HCT116 (cell line): ENCODE measurements around the gene MXD3. TPM values are rescaled to one million over a fixed set of nuclear protein-coding genes. Genes with fewer than 3 reads are reported as not detected.

Source experiments
- ATAC-seq: fragments of 200-7000 bp; cut with Tn5 transposase; 2 replicates; pipeline ENCODE4 v1.9.1; 2020; ENCODE audit warnings: mild to moderate bottlenecking, moderate library complexity
- BruUV-seq: library from RNA; stranded (reverse); fragments of 400-500 nt; replicated peaks from 2 replicates; lab custom pipeline; 2021; lab: Mats Ljungman, UMichigan
- CTCF ChIA-PET: fragments of 300-600 bp; sonication (Branson Sonifier 250); formaldehyde crosslinking; loops from one replicate; lab custom pipeline; 2021; ENCODE audit warnings: antibody characterized with exemption; lab: Charles Lee
- POLR2A ChIA-PET: fragments of 300-600, 350-600 bp; sonication (Branson Sonifier 250); formaldehyde crosslinking; loops from one replicate; lab custom pipeline; 2021; ENCODE audit warnings: antibody characterized with exemption; lab: Charles Lee
- RAD21 ChIA-PET, 2 experiments: fragments of 300-600 bp; sonication (Branson Sonifier 250); formaldehyde crosslinking; loops; one replicate each; lab custom pipeline; 2023; ENCODE audit warnings: low total read pairs in 2 of 2; ENCODE audit not compliant: uncharacterized antibody in 2 of 2, unreplicated experiment in 2 of 2, low non-redundant PET in 1 of 2; lab: Charles Lee
- DNase-seq: peaks from one replicate; pipeline ENCODE4 v3.0.0-alpha.2; 2010; ENCODE audit warnings: low read depth, low spot score
- H2AFZ ChIP-seq: fragments of 200-600 bp; shearing (Covaris generic), sonication (generic); 2 replicates; pipeline ENCODE4 v1.6.1; 2017; ENCODE audit warnings: low read depth, mixed run types, mixed read lengths, antibody characterized with exemption, low read length; ENCODE audit not compliant: poor library complexity, severe bottlenecking
- H3K27ac ChIP-seq: 2 replicates; pipeline ENCODE4 v1.5.1; 2012; ENCODE audit warnings: low read depth, low read length
- H3K27me3 ChIP-seq: fragments of 200-600 bp; sonication (generic); 2 replicates; pipeline ENCODE4 v1.6.1; 2016; ENCODE audit warnings: mixed run types, low read length, mixed read lengths; ENCODE audit not compliant: insufficient read depth
- H3K36me3 ChIP-seq, 2 experiments: fragments of 200-500 bp in 1 of 2; fragments of 200-600 bp in 1 of 2; sonication (Bioruptor generic) in 1 of 2; sonication (generic) in 1 of 2; 2 replicates each; pipeline versions ENCODE4 v1.5.1 to v1.6.1; 2014 to 2016; ENCODE audit warnings: low read length in 2 of 2, inconsistent platforms in 1 of 2, mixed read lengths in 1 of 2, mixed run types in 1 of 2; ENCODE audit not compliant: insufficient read depth in 2 of 2, control insufficient read depth in 1 of 2
- H3K4me1 ChIP-seq, 2 experiments: fragments of 200-600 bp in 1 of 2; sonication (generic) in 1 of 2; 2 replicates each; pipeline versions ENCODE4 v1.5.1 to v1.6.1; 2012 to 2017; ENCODE audit warnings: low read length in 2 of 2, inconsistent platforms in 1 of 2, mild to moderate bottlenecking in 1 of 2, mixed read lengths in 1 of 2, mixed run types in 1 of 2, moderate library complexity in 1 of 2; ENCODE audit not compliant: insufficient read depth in 2 of 2, control insufficient read depth in 1 of 2
- H3K4me2 ChIP-seq: fragments of 200-600 bp; sonication (generic); 2 replicates; pipeline ENCODE4 v1.6.1; 2017; ENCODE audit warnings: mixed run types, low read length, mixed read lengths
- H3K4me3 ChIP-seq, 2 experiments: fragments of 200-600 bp in 1 of 2; sonication (generic) in 1 of 2; replicated peaks in 1 of 2; 2 replicates each; pipeline ENCODE4 v1.5.1; 2011 to 2016; ENCODE audit warnings: low read length in 2 of 2, control low read depth in 1 of 2, low read depth in 1 of 2, mild to moderate bottlenecking in 1 of 2, mixed read lengths in 1 of 2, mixed run types in 1 of 2
- H3K79me2 ChIP-seq: fragments of 200-600 bp; sonication (generic); 2 replicates; pipeline ENCODE4 v1.6.1; 2017; ENCODE audit warnings: mild to moderate bottlenecking, mixed run types, low read length, moderate library complexity, mixed read lengths; ENCODE audit not compliant: insufficient read depth
- H3K9ac ChIP-seq: fragments of 200-600 bp; sonication (generic); 2 replicates; pipeline ENCODE4 v1.6.1; 2016; ENCODE audit warnings: low read length, mixed read lengths
- H3K9me2 ChIP-seq: fragments of 200-600 bp; sonication (generic), shearing (Covaris generic); 2 replicates; pipeline ENCODE4 v1.6.1; 2017; ENCODE audit warnings: mixed run types, mild to moderate bottlenecking, moderate library complexity; ENCODE audit not compliant: insufficient read depth
- H3K9me3 ChIP-seq, 2 experiments: fragments of 200-500 bp in 1 of 2; fragments of 200-600 bp in 1 of 2; sonication (Bioruptor generic) in 1 of 2; sonication (generic) in 1 of 2; 2 replicates each; pipeline ENCODE4 v1.6.1; 2014 to 2017; ENCODE audit warnings: low read length in 2 of 2, mixed read lengths in 2 of 2, inconsistent platforms in 1 of 2, low read depth in 1 of 2, mild to moderate bottlenecking in 1 of 2, mixed run types in 1 of 2, moderate library complexity in 1 of 2; ENCODE audit not compliant: control insufficient read depth in 1 of 2, insufficient read depth in 1 of 2
- H4K20me1 ChIP-seq: fragments of 200-600 bp; sonication (generic), shearing (Covaris generic); 2 replicates; pipeline ENCODE4 v1.6.1; 2017; ENCODE audit warnings: mixed run types, mild to moderate bottlenecking, moderate library complexity; ENCODE audit not compliant: insufficient read depth
- ELF1 ChIP-seq: IDR thresholded peaks from 2 replicates; pipeline ENCODE4 v1.6.1; 2012; ENCODE audit warnings: low read depth, borderline replicate concordance
- EZH2 ChIP-seq: fragments of 200-600 bp; sonication (generic); IDR thresholded peaks from 2 replicates; pipeline ENCODE4 v1.6.1; 2017; ENCODE audit warnings: antibody characterized with exemption, mixed run types
- EZH2phosphoT487 ChIP-seq: fragments of 200-600 bp; IDR thresholded peaks from 2 replicates; pipeline ENCODE4 v1.6.1; 2018; ENCODE audit warnings: antibody characterized with exemption, borderline replicate concordance
- JUND ChIP-seq: IDR thresholded peaks from 2 replicates; pipeline ENCODE4 v1.6.1; 2012
- POLR2A ChIP-seq: IDR thresholded peaks from 2 replicates; pipeline ENCODE4 v1.7.0; 2011; ENCODE audit warnings: borderline replicate concordance; ENCODE audit not compliant: insufficient read depth, insufficient read length; ENCODE audit errors: extremely low read depth
- SRF ChIP-seq: IDR thresholded peaks from 2 replicates; pipeline ENCODE4 v1.6.1; 2012; ENCODE audit warnings: low read depth
- TCF7L2 ChIP-seq: IDR thresholded peaks from 2 replicates; pipeline ENCODE4 v1.7.0; 2011; ENCODE audit warnings: borderline replicate concordance, inconsistent platforms; ENCODE audit not compliant: insufficient read depth, insufficient read length; ENCODE audit errors: extremely low read depth
- YY1 ChIP-seq: IDR thresholded peaks from 2 replicates; pipeline ENCODE4 v1.6.1; 2011; ENCODE audit warnings: low read length, low read depth, moderate library complexity, mild to moderate bottlenecking; ENCODE audit not compliant: insufficient replicate concordance; ENCODE audit errors: extremely low read depth
- intact Hi-C: fragments of 100-400 bp; cut with micrococcal nuclease; formaldehyde crosslinking; loops from 2 replicates; pipeline ENCODE4 v1.10.0; 2022
- total RNA-seq: library from RNA; stranded (reverse); gene quantifications from one replicate; pipeline ENCODE4 v1.2.1, GENCODE V29; 2021; ENCODE audit not compliant: unreplicated experiment
- TF ChIP-seq, protein P1 (sequence below): IDR thresholded peaks from 2 replicates; pipeline ENCODE4 v1.6.1; 2012; ENCODE audit warnings: low read depth

MXD3 gene
- total RNA-seq, 1 experiment from 2014 or later = 37.6 TPM

DNA sequence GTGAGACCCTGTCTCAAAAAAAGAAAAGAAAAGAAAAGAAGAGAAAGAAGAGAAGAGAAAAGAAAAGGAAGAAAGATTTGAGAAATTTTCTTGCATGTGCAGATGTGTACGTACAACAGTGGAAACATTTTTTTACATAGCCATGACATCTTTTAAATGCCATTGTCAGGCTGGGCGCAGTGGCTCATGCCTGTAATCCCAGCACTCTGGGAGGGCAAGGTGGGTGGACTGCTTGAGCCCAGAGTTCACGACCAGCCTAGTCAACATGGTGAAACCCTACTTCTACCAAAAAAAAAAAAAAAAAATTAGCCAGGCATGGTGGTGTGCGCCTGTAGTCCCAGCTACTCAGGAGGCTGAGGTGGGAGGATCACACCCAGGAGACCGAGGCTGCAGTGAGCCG, 33.2 kb upstream of the MXD3 start:
- H4K20me1 ChIP-seq = peaks cover 3% of the 10 kb centered on the region; the same call in 1 of the 2 replicates
- TF ChIP-seq EZH2 (no peak), TCF7L2 (no peak), EZH2phosphoT487 (no peak), ELF1 (no peak), POLR2A (no peak), SRF (no peak), YY1 (no peak), JUND (no peak)
- TF ChIP-seq, protein P1, sequence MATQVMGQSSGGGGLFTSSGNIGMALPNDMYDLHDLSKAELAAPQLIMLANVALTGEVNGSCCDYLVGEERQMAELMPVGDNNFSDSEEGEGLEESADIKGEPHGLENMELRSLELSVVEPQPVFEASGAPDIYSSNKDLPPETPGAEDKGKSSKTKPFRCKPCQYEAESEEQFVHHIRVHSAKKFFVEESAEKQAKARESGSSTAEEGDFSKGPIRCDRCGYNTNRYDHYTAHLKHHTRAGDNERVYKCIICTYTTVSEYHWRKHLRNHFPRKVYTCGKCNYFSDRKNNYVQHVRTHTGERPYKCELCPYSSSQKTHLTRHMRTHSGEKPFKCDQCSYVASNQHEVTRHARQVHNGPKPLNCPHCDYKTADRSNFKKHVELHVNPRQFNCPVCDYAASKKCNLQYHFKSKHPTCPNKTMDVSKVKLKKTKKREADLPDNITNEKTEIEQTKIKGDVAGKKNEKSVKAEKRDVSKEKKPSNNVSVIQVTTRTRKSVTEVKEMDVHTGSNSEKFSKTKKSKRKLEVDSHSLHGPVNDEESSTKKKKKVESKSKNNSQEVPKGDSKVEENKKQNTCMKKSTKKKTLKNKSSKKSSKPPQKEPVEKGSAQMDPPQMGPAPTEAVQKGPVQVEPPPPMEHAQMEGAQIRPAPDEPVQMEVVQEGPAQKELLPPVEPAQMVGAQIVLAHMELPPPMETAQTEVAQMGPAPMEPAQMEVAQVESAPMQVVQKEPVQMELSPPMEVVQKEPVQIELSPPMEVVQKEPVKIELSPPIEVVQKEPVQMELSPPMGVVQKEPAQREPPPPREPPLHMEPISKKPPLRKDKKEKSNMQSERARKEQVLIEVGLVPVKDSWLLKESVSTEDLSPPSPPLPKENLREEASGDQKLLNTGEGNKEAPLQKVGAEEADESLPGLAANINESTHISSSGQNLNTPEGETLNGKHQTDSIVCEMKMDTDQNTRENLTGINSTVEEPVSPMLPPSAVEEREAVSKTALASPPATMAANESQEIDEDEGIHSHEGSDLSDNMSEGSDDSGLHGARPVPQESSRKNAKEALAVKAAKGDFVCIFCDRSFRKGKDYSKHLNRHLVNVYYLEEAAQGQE = no peak
- TF ChIP-seq, all 23 proteins: peak for 0
- POLR2A ChIA-PET = interaction anchor here (1.6 kb wide), 1 partner anchor 18 kb away, joined by 3 read pairs; no protein-coding TSS in a partner anchor
- intact Hi-C loops = no loop called here
- no peak overlapping the region for H3K27ac ChIP-seq
- H2AFZ ChIP-seq = no peak overlapping the region
- no peaks in the 10 kb centered on the region for H3K9me3 ChIP-seq
- no peaks in the 10 kb centered on the region for H3K9me2 ChIP-seq
- peaks cover 9 to 13% of the 10 kb centered on the region in 2 experiments; a peak in 3 of 4 replicates for H3K36me3 ChIP-seq
- ATAC-seq = no peak
- H3K4me2 ChIP-seq = no peak overlapping the region
- H3K4me3 ChIP-seq = no peak overlapping the region
- H3K27me3 ChIP-seq = no peaks in the 10 kb centered on the region
- RAD21 ChIA-PET = no interaction called here
- peaks cover 86% of the 10 kb centered on the region for H3K79me2 ChIP-seq
- DNase-seq = no peak
- no TSS peak for BruUV-seq
- no peak overlapping the region for H3K9ac ChIP-seq
- CTCF ChIA-PET = no interaction called here
- peaks cover under 1 to 3% of the 10 kb centered on the region in 2 experiments; a peak in 2 of 4 replicates for H3K4me1 ChIP-seq
